IMR-90 (cell line): ENCODE results near the gene TJP3. TPM values are rescaled to one million over a fixed set of nuclear protein-coding genes. Genes with fewer than 3 reads are reported as not detected.
A peak's percentile ranks its signal among the peaks of the same experiment; 100 is the strongest.

Experiments
- ATAC-seq: fragments of 200-7000 bp; cut with Tn5 transposase; 2 replicates; pipeline ENCODE4 v1.9.1; 2020; ENCODE audit warnings: low read depth, mild to moderate bottlenecking, moderate library complexity
- BruUV-seq: library from RNA; stranded (reverse); fragments of 400-500 nt; replicated peaks from 2 replicates; lab custom pipeline; 2021; lab: Mats Ljungman, UMichigan
- CTCF ChIA-PET: fragments of 300-600 bp; formaldehyde crosslinking; extraction: SDS; loops from one replicate; lab custom pipeline; 2021; ENCODE audit warnings: antibody characterized with exemption; lab: Yijun Ruan, JAX
- POLR2A ChIA-PET: fragments of 300-600 bp; sonication (Branson Sonifier 250); formaldehyde crosslinking; loops from one replicate; lab custom pipeline; 2022; ENCODE audit warnings: antibody characterized with exemption; ENCODE audit not compliant: unreplicated experiment; lab: Charles Lee
- DNase-seq: peaks from one replicate; pipeline ENCODE4 v3.0.0; 2013
- H2AFZ ChIP-seq: replicated peaks from 2 replicates; pipeline ENCODE3; 2013; ENCODE audit warnings: low read length, mild to moderate bottlenecking; ENCODE audit not compliant: poor library complexity
- H2AK5ac ChIP-seq: 2 replicates; pipeline ENCODE4 v1.6.1; 2013; ENCODE audit warnings: low read depth, low read length, inconsistent platforms
- H2AK9ac ChIP-seq: replicated peaks from 2 replicates; pipeline ENCODE3; 2013; ENCODE audit warnings: mild to moderate bottlenecking, low read depth, low read length, moderate library complexity; ENCODE audit not compliant: poor library complexity
- H2BK120ac ChIP-seq: 2 replicates; pipeline ENCODE4 v1.6.1; 2013; ENCODE audit warnings: low read depth, low read length, inconsistent platforms
- H2BK15ac ChIP-seq: 3 replicates; pipeline ENCODE4 v1.6.1; 2013; ENCODE audit warnings: low read depth, low read length, inconsistent platforms
- H2BK20ac ChIP-seq: 2 replicates; pipeline ENCODE4 v1.6.1; 2013; ENCODE audit warnings: low read depth, mild to moderate bottlenecking, inconsistent platforms, low read length, moderate library complexity
- H2BK5ac ChIP-seq: 2 replicates; pipeline ENCODE4 v1.6.1; 2013; ENCODE audit warnings: mild to moderate bottlenecking, low read depth, low read length, inconsistent platforms; ENCODE audit not compliant: poor library complexity, severe bottlenecking
- H3K14ac ChIP-seq: replicated peaks from 2 replicates; pipeline ENCODE4 v1.6.1; 2013; ENCODE audit warnings: low read depth, low read length, inconsistent platforms
- H3K18ac ChIP-seq: 2 replicates; pipeline ENCODE4 v1.6.1; 2013; ENCODE audit warnings: low read depth, low read length, control low read depth
- H3K23ac ChIP-seq: 2 replicates; pipeline ENCODE4 v1.6.1; 2013; ENCODE audit warnings: low read depth, low read length, inconsistent platforms
- H3K27ac ChIP-seq: 2 replicates; pipeline ENCODE4 v1.5.1; 2013; ENCODE audit warnings: mild to moderate bottlenecking, control low read depth, low read length; ENCODE audit not compliant: insufficient read depth
- H3K27me3 ChIP-seq: 2 replicates; pipeline ENCODE4 v1.6.1; 2013; ENCODE audit warnings: low read length; ENCODE audit not compliant: control insufficient read depth, insufficient read depth
- H3K36me3 ChIP-seq: 2 replicates; pipeline ENCODE4 v1.6.1; 2013; ENCODE audit warnings: low read length, mixed read lengths; ENCODE audit not compliant: control insufficient read depth, insufficient read depth
- H3K4ac ChIP-seq: 2 replicates; pipeline ENCODE4 v1.6.1; 2013; ENCODE audit warnings: low read depth, low read length, inconsistent platforms
- H3K4me1 ChIP-seq: 2 replicates; pipeline ENCODE4 v1.6.1; 2013; ENCODE audit warnings: low read length, mixed read lengths; ENCODE audit not compliant: control insufficient read depth, insufficient read depth
- H3K4me2 ChIP-seq: 2 replicates; pipeline ENCODE4 v1.6.1; 2013; ENCODE audit warnings: low read depth, mild to moderate bottlenecking, control low read depth, low read length, moderate library complexity
- H3K4me3 ChIP-seq: 2 replicates; pipeline ENCODE4 v1.5.1; 2013; ENCODE audit warnings: low read depth, mild to moderate bottlenecking, control low read depth, low read length, moderate library complexity; ENCODE audit not compliant: insufficient read depth
- H3K56ac ChIP-seq: 2 replicates; pipeline ENCODE4 v1.6.1; 2013; ENCODE audit warnings: low read length, inconsistent platforms; ENCODE audit not compliant: insufficient read depth; ENCODE audit errors: extremely low read depth
- H3K79me1 ChIP-seq, 2 experiments: 2 replicates each; pipeline ENCODE4 v1.6.1; 2013; ENCODE audit warnings: low read length in 2 of 2, inconsistent platforms in 1 of 2, low read depth in 1 of 2
- H3K9ac ChIP-seq: 2 replicates; pipeline ENCODE4 v1.6.1; 2013; ENCODE audit warnings: low read depth, low read length, control low read depth
- H3K9me1 ChIP-seq: 2 replicates; pipeline ENCODE4 v1.6.1; 2013; ENCODE audit warnings: low read length, inconsistent platforms; ENCODE audit not compliant: insufficient read depth
- H3K9me3 ChIP-seq: 2 replicates; pipeline ENCODE4 v1.6.1; 2013; ENCODE audit warnings: low read length; ENCODE audit not compliant: control insufficient read depth, insufficient read depth
- H4K20me1 ChIP-seq: 2 replicates; pipeline ENCODE4 v1.6.1; 2013; ENCODE audit warnings: low read length, inconsistent platforms; ENCODE audit not compliant: insufficient read depth
- H4K5ac ChIP-seq: 2 replicates; pipeline ENCODE4 v1.6.1; 2013; ENCODE audit warnings: mild to moderate bottlenecking, low read depth, low read length, control low read depth
- H4K8ac ChIP-seq, 2 experiments: 2 replicates each; pipeline ENCODE4 v1.6.1; 2013; ENCODE audit warnings: low read depth in 2 of 2, low read length in 2 of 2, control low read depth in 1 of 2, inconsistent platforms in 1 of 2
- H4K91ac ChIP-seq: 2 replicates; pipeline ENCODE4 v1.6.1; 2013; ENCODE audit warnings: low read depth, low read length, inconsistent platforms; ENCODE audit not compliant: insufficient read depth
- BHLHE40 ChIP-seq: fragments of 150-350 bp; IDR thresholded peaks from 2 replicates; pipeline ENCODE4 v1.6.1; 2016; ENCODE audit warnings: mild to moderate bottlenecking, low read depth, low read length
- CTCF ChIP-seq: conservative IDR thresholded peaks from 2 replicates; pipeline ENCODE4 v1.5.1; 2012; ENCODE audit warnings: mild to moderate bottlenecking, low read depth, low read length, improper control_type of control experiment
- ELK1 ChIP-seq: fragments of 150-350 bp; IDR thresholded peaks from 2 replicates; pipeline ENCODE4 v1.6.1; 2016; ENCODE audit warnings: low read depth, mild to moderate bottlenecking, low read length, moderate library complexity, borderline replicate concordance
- MAZ ChIP-seq: IDR thresholded peaks from 2 replicates; pipeline ENCODE4 v1.6.1; 2012; ENCODE audit warnings: low read depth, mild to moderate bottlenecking, low read length, improper control_type of control experiment, moderate library complexity, borderline replicate concordance
- POLR2A ChIP-seq: IDR thresholded peaks from 2 replicates; pipeline ENCODE4 v1.6.1; 2012; ENCODE audit warnings: mild to moderate bottlenecking, low read depth, low read length
- WGBS, 2 experiments: methylation state at CpG; one replicate each; pipeline versions ENCODE4 v1.1.5 to v1.1.7; 2013; ENCODE audit warnings: missing lambda C conversion rate in 2 of 2; ENCODE audit not compliant: insufficient read length in 1 of 2; ENCODE audit errors: extremely low coverage in 2 of 2; 5-methylcytosine and 5-hydroxymethylcytosine counted together
- dilution Hi-C: fragments of 300-500 bp; cut with HindIII; formaldehyde crosslinking; loops from one replicate; pipeline ENCODE4 v1.14.3; 2018; ENCODE audit warnings: low sequenced_read_pairs; ENCODE audit not compliant: unreplicated experiment
- in situ Hi-C: fragments of 300-500 bp; cut with MboI; formaldehyde crosslinking; loops from 3 replicates; pipeline ENCODE4 v1.14.3; 2019; ENCODE audit warnings: low sequenced_read_pairs, inconsistent platforms, mixed read lengths
- intact Hi-C: fragments of 100-400 bp; cut with micrococcal nuclease; formaldehyde crosslinking; loops from 2 replicates; pipeline ENCODE4 v1.10.0; 2022
- polyA plus RNA-seq, 3 experiments: library from polyadenylated mRNA; depleted of rRNA; stranded (reverse); fragments of >200 nt; gene quantifications; 2 replicates each; pipeline ENCODE4 v1.2.3, GENCODE V29; 2012; ENCODE audit warnings: low replicate concordance in 1 of 3
- total RNA-seq: library from RNA; depleted of rRNA; stranded (reverse); fragments of >200 nt; gene quantifications from 2 replicates; pipeline ENCODE4 v1.2.3, GENCODE V29; 2012

Gene TJP3
- total and polyA plus RNA-seq, 2 of the 4 experiments (the other 2 are of a cell fraction) = not detected

GRCh38 chr19:3783660-3784584, 75.7 kb downstream of the TJP3 start:
- Histone ChIP-seq H3K4me1 (no peaks in the 10 kb centered on the region), H2BK15ac (no peak overlapping the region), H2BK5ac (no peak overlapping the region), H3K9me1 (no peaks in the 10 kb centered on the region), H2BK120ac (no peak overlapping the region), H3K14ac (no peak overlapping the region), H3K23ac (no peak overlapping the region), H2AK5ac (no peak overlapping the region), H3K18ac (no peak overlapping the region), H3K56ac (no peak overlapping the region), H3K27ac (no peak overlapping the region), H3K4ac (no peak overlapping the region), H3K9me3 (peaks cover 24% of the 10 kb centered on the region), H2AFZ (no peak overlapping the region), H3K36me3 (no peaks in the 10 kb centered on the region), H4K91ac (no peak overlapping the region), H4K8ac (no peak overlapping the region), H3K79me1 (no peaks in the 10 kb centered on the region), H2AK9ac (no peak overlapping the region), H4K20me1 (no peaks in the 10 kb centered on the region), H4K5ac (no peak overlapping the region), H3K27me3 (peaks cover 21% of the 10 kb centered on the region), H2BK20ac (no peak overlapping the region), H3K4me2 (no peak overlapping the region), H3K9ac (no peak overlapping the region), H3K4me3 (no peak overlapping the region)
- POLR2A ChIA-PET = no interaction called here
- BruUV-seq = no TSS peak
- intact Hi-C loops (no loop called here), in situ Hi-C loops (no loop called here), dilution Hi-C loops (no loop called here)
- no peak for DNase-seq
- CTCF ChIA-PET = no interaction called here
- TF ChIP-seq POLR2A (no peak), CTCF (0 out of 2 replicates have a peak, but pooled peaks have one; percentile 8), BHLHE40 (no peak), ELK1 (no peak), MAZ (no peak)
- WGBS, 2 experiments = 56% methylated on average over 18 of the region's 49 CpGs; no CpG with 5 or more reads in 1 of the 2 experiments
- ATAC-seq = no peak
